Mucosa of stomach (tissue), 1 donor: ENCODE results near the gene SCAF1.
A peak's percentile ranks its signal among the peaks of the same experiment; 100 is the strongest.

Experiments used
- H3K27me3 ChIP-seq: one replicate; pipeline ENCODE4 v1.7.0; 2013; ENCODE audit warnings: mild to moderate bottlenecking, low read length; ENCODE audit not compliant: control insufficient read depth, insufficient read depth
- H3K36me3 ChIP-seq: one replicate; pipeline ENCODE4 v1.7.0; 2013; ENCODE audit warnings: low read length; ENCODE audit not compliant: control insufficient read depth, insufficient read depth
- H3K4me1 ChIP-seq: one replicate; pipeline ENCODE4 v1.7.0; 2013; ENCODE audit warnings: mild to moderate bottlenecking, low read length; ENCODE audit not compliant: control insufficient read depth, insufficient read depth
- H3K4me3 ChIP-seq: one replicate; pipeline ENCODE4 v1.7.0; 2013; ENCODE audit warnings: low read length
- H3K9ac ChIP-seq: one replicate; pipeline ENCODE4 v1.7.0; 2013; ENCODE audit warnings: mild to moderate bottlenecking, low read length, moderate library complexity
- H3K9me3 ChIP-seq: one replicate; pipeline ENCODE4 v1.7.0; 2013; ENCODE audit warnings: mild to moderate bottlenecking, low read length, moderate library complexity; ENCODE audit not compliant: control insufficient read depth
- donor health status: Pancreatic carcinoma.

The SCAF1 gene

GRCh38 chr19:49641688-49642491 lies at the start of gene SCAF1:
TSS of gene SCAF1 (plus strand) at chr19:49642209. CDS start at chr19:49645027, 2,818 bp downstream.
- H3K27me3 ChIP-seq, result no peaks in the 10 kb centered on the region
- H3K9me3 ChIP-seq, result no peaks in the 10 kb centered on the region
- H3K4me3 ChIP-seq, result peak within 1 kb of the TSS; percentile 71
- H3K4me1 ChIP-seq, result peaks cover 33% of the 10 kb centered on the region
- H3K9ac ChIP-seq, result peak within 1 kb of the TSS; percentile 96
- H3K36me3 ChIP-seq, result peaks cover 4% of the 10 kb centered on the region

GRCh38 chr19:49592486-49593232 lies 49.4 kb upstream of the SCAF1 start:
- H3K36me3 ChIP-seq, result no peaks in the 10 kb centered on the region
- peaks cover 20% of the 10 kb centered on the region for H3K4me1 ChIP-seq
- peak overlapping the region; percentile 54 for H3K9ac ChIP-seq
- H3K27me3 ChIP-seq, result no peaks in the 10 kb centered on the region
- H3K9me3 ChIP-seq, result no peaks in the 10 kb centered on the region
- H3K4me3 ChIP-seq, result peak overlapping the region; percentile 77

GRCh38 chr19:49593233-49594113 lies 48.5 kb upstream of the SCAF1 start:
- H3K4me1 ChIP-seq, result peaks cover 20% of the 10 kb centered on the region

GRCh38 chr19:49594157-49594992 lies 47.6 kb upstream of the SCAF1 start:
- H3K4me3 ChIP-seq, result no peak overlapping the region
- no peaks in the 10 kb centered on the region for H3K27me3 ChIP-seq
- no peaks in the 10 kb centered on the region for H3K9me3 ChIP-seq
- H3K9ac ChIP-seq, result peak overlapping the region; percentile 59
- no peaks in the 10 kb centered on the region for H3K36me3 ChIP-seq
- H3K4me1 ChIP-seq, result peaks cover 20% of the 10 kb centered on the region

More at GRCh38 chr19:49593233-49594113, 48.5 kb upstream of the SCAF1 start:
- H3K27me3 ChIP-seq, result no peaks in the 10 kb centered on the region
- no peaks in the 10 kb centered on the region for H3K36me3 ChIP-seq
- peak overlapping the region; percentile 59 for H3K9ac ChIP-seq
- H3K4me3 ChIP-seq, result peak overlapping the region; percentile 77
- H3K9me3 ChIP-seq, result no peaks in the 10 kb centered on the region

- Histone ChIP-seq H3K27me3 (no peaks in the 10 kb centered on the region), H3K4me1 (peaks cover 20% of the 10 kb centered on the region), H3K9me3 (no peaks in the 10 kb centered on the region), H3K36me3 (no peaks in the 10 kb centered on the region), H3K4me3 (no peak overlapping the region), H3K9ac (no peak overlapping the region)
These were observed 46.8 kb upstream of the SCAF1 start for GRCh38 chr19:49594993-49595818.

- H3K27me3 ChIP-seq, result no peaks in the 10 kb centered on the region
- H3K4me3 ChIP-seq, result no peak overlapping the region
- no peaks in the 10 kb centered on the region for H3K9me3 ChIP-seq
- H3K4me1 ChIP-seq, result peaks cover 20% of the 10 kb centered on the region
- no peaks in the 10 kb centered on the region for H3K36me3 ChIP-seq
- no peak overlapping the region for H3K9ac ChIP-seq
These were observed 46.1 kb upstream of the SCAF1 start for GRCh38 chr19:49595819-49596404.

GRCh38 chr19:49596407-49596806 lies 45.6 kb upstream of the SCAF1 start:
- Histone ChIP-seq H3K36me3 (no peaks in the 10 kb centered on the region), H3K9me3 (no peaks in the 10 kb centered on the region), H3K9ac (no peak overlapping the region), H3K4me3 (no peak overlapping the region), H3K4me1 (peaks cover 20% of the 10 kb centered on the region), H3K27me3 (no peaks in the 10 kb centered on the region)

GRCh38 chr19:49596954-49597702 lies 44.9 kb upstream of the SCAF1 start:
- Histone ChIP-seq H3K9ac (no peak overlapping the region), H3K4me3 (no peak overlapping the region), H3K4me1 (peaks cover 20% of the 10 kb centered on the region), H3K27me3 (no peaks in the 10 kb centered on the region), H3K9me3 (no peaks in the 10 kb centered on the region), H3K36me3 (no peaks in the 10 kb centered on the region)

GRCh38 chr19:49597703-49597974 lies 44.4 kb upstream of the SCAF1 start:
- no peak overlapping the region for H3K9ac ChIP-seq

More at GRCh38 chr19:49597703-49597974, 44.4 kb upstream of the SCAF1 start:
- H3K4me1 ChIP-seq, result peaks cover 15% of the 10 kb centered on the region
- no peaks in the 10 kb centered on the region for H3K27me3 ChIP-seq
- H3K36me3 ChIP-seq, result no peaks in the 10 kb centered on the region
- H3K9me3 ChIP-seq, result no peaks in the 10 kb centered on the region
- H3K4me3 ChIP-seq, result no peak overlapping the region
